ENCODE results near the gene KCNIP3. TPM values are rescaled to one million over a fixed set of nuclear protein-coding genes. Genes with fewer than 3 reads are reported as not detected.

The KCNIP3 gene
- total RNA-seq, 1 experiment from 2014 or later: not detected

- H3K4me1 ChIP-seq: no peaks in the 10 kb centered on the region
- no peaks in the 10 kb centered on the region for H3K27me3 ChIP-seq (replicated peaks; ENCODE audit: control insufficient read depth, insufficient read depth, low read length)
- no peak overlapping the region for H3K4me3 Mint-ChIP-seq (ENCODE audit: unreplicated experiment)
- no peaks in the 10 kb centered on the region for H3K9me3 ChIP-seq
- CTCF ChIA-PET: no interaction called here
- POLR2A ChIA-PET: no interaction called here
- no TSS peak for BruUV-seq (replicated peaks)
- intact Hi-C loops (cut with micrococcal nuclease; ENCODE audit: unreplicated experiment): loop anchor here (5.0 kb wide), 1 partner anchor 296 kb away; no protein-coding TSS in a partner anchor
- peaks cover 4% of the 10 kb centered on the region for H3K27me3 Mint-ChIP-seq (ENCODE audit: insufficient read depth, unreplicated experiment)
- no peaks in the 10 kb centered on the region for H3K36me3 ChIP-seq (ENCODE audit: control insufficient read depth, insufficient read depth, low read length)
- DNase-seq: no peak
- no peaks in the 10 kb centered on the region for H3K9me3 Mint-ChIP-seq (ENCODE audit: unreplicated experiment)
- no peaks in the 10 kb centered on the region for H3K4me1 Mint-ChIP-seq (ENCODE audit: low read depth, unreplicated experiment)
- no peak overlapping the region for H3K4me3 ChIP-seq (ENCODE audit: low read depth, low read length)
- H3K36me3 Mint-ChIP-seq (ENCODE audit: insufficient read depth, unreplicated experiment): no peaks in the 10 kb centered on the region
- H3K27ac Mint-ChIP-seq (ENCODE audit: unreplicated experiment): no peak overlapping the region
- TF ChIP-seq, protein P1, sequence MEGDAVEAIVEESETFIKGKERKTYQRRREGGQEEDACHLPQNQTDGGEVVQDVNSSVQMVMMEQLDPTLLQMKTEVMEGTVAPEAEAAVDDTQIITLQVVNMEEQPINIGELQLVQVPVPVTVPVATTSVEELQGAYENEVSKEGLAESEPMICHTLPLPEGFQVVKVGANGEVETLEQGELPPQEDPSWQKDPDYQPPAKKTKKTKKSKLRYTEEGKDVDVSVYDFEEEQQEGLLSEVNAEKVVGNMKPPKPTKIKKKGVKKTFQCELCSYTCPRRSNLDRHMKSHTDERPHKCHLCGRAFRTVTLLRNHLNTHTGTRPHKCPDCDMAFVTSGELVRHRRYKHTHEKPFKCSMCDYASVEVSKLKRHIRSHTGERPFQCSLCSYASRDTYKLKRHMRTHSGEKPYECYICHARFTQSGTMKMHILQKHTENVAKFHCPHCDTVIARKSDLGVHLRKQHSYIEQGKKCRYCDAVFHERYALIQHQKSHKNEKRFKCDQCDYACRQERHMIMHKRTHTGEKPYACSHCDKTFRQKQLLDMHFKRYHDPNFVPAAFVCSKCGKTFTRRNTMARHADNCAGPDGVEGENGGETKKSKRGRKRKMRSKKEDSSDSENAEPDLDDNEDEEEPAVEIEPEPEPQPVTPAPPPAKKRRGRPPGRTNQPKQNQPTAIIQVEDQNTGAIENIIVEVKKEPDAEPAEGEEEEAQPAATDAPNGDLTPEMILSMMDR (IDR thresholded peaks at IDR 0.05; ENCODE audit: insufficient read depth in 1 of 2, low read depth in 1 of 2, low read length in 1 of 2, severe bottlenecking in 1 of 2, unreplicated experiment in 1 of 2): no peak
Observed at GRCh38 chr2:95317665-95318425, 20.7 kb downstream of the KCNIP3 start.

GRCh38 chr2:95318431-95319220 is 21.5 kb downstream of the KCNIP3 start:
- no peaks in the 10 kb centered on the region for H3K9me3 Mint-ChIP-seq (ENCODE audit: unreplicated experiment)
- intact Hi-C loops (cut with micrococcal nuclease; ENCODE audit: unreplicated experiment): loop anchor here (5.0 kb wide), 1 partner anchor 296 kb away; no protein-coding TSS in a partner anchor
- TF ChIP-seq, protein P1 (IDR thresholded peaks at IDR 0.05; ENCODE audit: insufficient read depth in 1 of 2, low read depth in 1 of 2, low read length in 1 of 2, severe bottlenecking in 1 of 2, unreplicated experiment in 1 of 2): no peak
- Histone ChIP-seq H3K27me3 (replicated peaks; ENCODE audit: control insufficient read depth, insufficient read depth, low read length) (no peaks in the 10 kb centered on the region), H3K9me3 (no peaks in the 10 kb centered on the region), H3K4me3 (ENCODE audit: low read depth, low read length) (no peak overlapping the region), H3K4me1 (no peaks in the 10 kb centered on the region), H3K36me3 (ENCODE audit: control insufficient read depth, insufficient read depth, low read length) (no peaks in the 10 kb centered on the region)
- H3K4me3 Mint-ChIP-seq (ENCODE audit: unreplicated experiment): no peak overlapping the region
- H3K27me3 Mint-ChIP-seq (ENCODE audit: insufficient read depth, unreplicated experiment): peaks cover 4% of the 10 kb centered on the region
- DNase-seq: no peak
- POLR2A ChIA-PET: no interaction called here
- CTCF ChIA-PET: no interaction called here
- H3K4me1 Mint-ChIP-seq (ENCODE audit: low read depth, unreplicated experiment): no peaks in the 10 kb centered on the region
- no peak overlapping the region for H3K27ac Mint-ChIP-seq (ENCODE audit: unreplicated experiment)
- BruUV-seq (replicated peaks): no TSS peak
- H3K36me3 Mint-ChIP-seq (ENCODE audit: insufficient read depth, unreplicated experiment): no peaks in the 10 kb centered on the region

DNA sequence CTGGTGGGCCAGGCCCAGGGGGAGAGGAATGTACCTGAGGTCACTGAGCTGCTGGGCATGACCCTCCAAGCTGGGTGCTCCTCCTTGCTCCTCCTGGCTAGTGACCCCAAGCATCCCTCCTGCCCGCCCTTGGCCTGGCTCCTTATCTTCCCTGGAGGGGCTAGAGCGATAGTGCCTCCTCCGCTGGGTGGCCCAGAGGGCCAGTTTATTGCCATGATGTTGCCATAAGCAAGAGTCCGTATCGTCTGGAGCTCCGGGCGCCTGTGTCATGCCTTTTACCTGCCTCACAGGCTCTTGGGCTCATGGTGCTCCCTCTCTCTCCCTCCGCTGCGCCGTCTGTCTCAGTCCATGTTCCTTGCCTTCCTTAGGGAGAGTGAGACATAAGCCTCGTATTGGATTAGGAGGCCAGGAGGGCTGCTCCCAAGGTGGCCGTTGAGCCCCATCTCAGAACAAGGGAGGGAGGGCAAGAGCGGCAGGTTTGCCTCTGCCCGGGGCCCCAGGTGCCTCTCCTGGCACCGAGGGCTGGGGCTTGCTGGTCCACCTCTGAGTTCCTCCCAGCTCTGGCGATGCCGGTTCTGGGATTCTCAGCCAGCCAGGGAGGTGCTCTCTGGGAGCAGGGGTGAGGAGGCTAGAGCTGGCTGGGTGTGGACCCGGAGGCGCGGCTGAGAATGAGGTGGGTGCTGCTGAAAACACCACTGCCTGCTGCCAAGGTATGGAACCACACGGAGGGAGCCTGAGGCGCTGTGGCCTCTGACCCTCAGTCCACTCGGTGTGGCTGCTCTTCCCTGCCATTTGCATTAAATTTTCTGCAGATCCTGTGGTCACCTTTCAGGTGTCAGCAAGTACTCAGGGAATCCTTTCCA is 22.6 kb downstream of the KCNIP3 start:
- H3K4me1 ChIP-seq: no peaks in the 10 kb centered on the region
- Mint-ChIP-seq H3K4me3 (ENCODE audit: unreplicated experiment) (no peak overlapping the region), H3K36me3 (ENCODE audit: insufficient read depth, unreplicated experiment) (no peaks in the 10 kb centered on the region), H3K4me1 (ENCODE audit: low read depth, unreplicated experiment) (no peaks in the 10 kb centered on the region), H3K27ac (ENCODE audit: unreplicated experiment) (no peak overlapping the region), H3K9me3 (ENCODE audit: unreplicated experiment) (no peaks in the 10 kb centered on the region), H3K27me3 (ENCODE audit: insufficient read depth, unreplicated experiment) (peaks cover 4% of the 10 kb centered on the region)
- H3K4me3 ChIP-seq (ENCODE audit: low read depth, low read length): no peak overlapping the region
- intact Hi-C loops (cut with micrococcal nuclease; ENCODE audit: unreplicated experiment): loop anchor here (5.0 kb wide), 1 partner anchor 297 kb away; no protein-coding TSS in a partner anchor
- no peaks in the 10 kb centered on the region for H3K27me3 ChIP-seq (replicated peaks; ENCODE audit: control insufficient read depth, insufficient read depth, low read length)
- ChIA-PET POLR2A (no interaction called here), CTCF (no interaction called here)
- BruUV-seq (replicated peaks): no TSS peak
- no peak for DNase-seq
- H3K36me3 ChIP-seq (ENCODE audit: control insufficient read depth, insufficient read depth, low read length): no peaks in the 10 kb centered on the region
- no peaks in the 10 kb centered on the region for H3K9me3 ChIP-seq
- TF ChIP-seq, protein P1 (IDR thresholded peaks at IDR 0.05; ENCODE audit: insufficient read depth in 1 of 2, low read depth in 1 of 2, low read length in 1 of 2, severe bottlenecking in 1 of 2, unreplicated experiment in 1 of 2): no peak

Measured in Caco-2 (cell line).